ENCODE results near the gene DCHS1. TPM values are rescaled to one million over a fixed set of nuclear protein-coding genes. Genes with fewer than 3 reads are reported as not detected.

Gene DCHS1
- total RNA-seq, 1 donor from 2014 or later = 0.35 TPM

GRCh38 chr11:6664551-6664950, 8.9 kb upstream of the DCHS1 start:
- intact Hi-C loops (cut with micrococcal nuclease) = no loop called here
- no peak overlapping the region for H3K4me3 Mint-ChIP-seq
- H3K27ac Mint-ChIP-seq = no peak overlapping the region
- peaks cover 6% of the 10 kb centered on the region for H3K27me3 Mint-ChIP-seq
- H3K9me3 Mint-ChIP-seq = no peaks in the 10 kb centered on the region
- H3K36me3 Mint-ChIP-seq (ENCODE audit: low read depth) = no peaks in the 10 kb centered on the region
- no peak for DNase-seq
- peaks cover 23% of the 10 kb centered on the region for H3K4me1 Mint-ChIP-seq

GRCh38 chr11:6663794-6664469, 8.3 kb upstream of the DCHS1 start:
- intact Hi-C loops (cut with micrococcal nuclease) = no loop called here
- Mint-ChIP-seq H3K27ac (no peak overlapping the region), H3K4me1 (peaks cover 23% of the 10 kb centered on the region), H3K36me3 (ENCODE audit: low read depth) (no peaks in the 10 kb centered on the region), H3K9me3 (no peaks in the 10 kb centered on the region), H3K4me3 (no peak overlapping the region), H3K27me3 (peaks cover 6% of the 10 kb centered on the region)
- no peak for DNase-seq

- peaks cover 11% of the 10 kb centered on the region for H3K4me1 Mint-ChIP-seq
- no peak overlapping the region for H3K27ac Mint-ChIP-seq
- intact Hi-C loops (cut with micrococcal nuclease) = no loop called here
These were observed 5.1 kb upstream of the DCHS1 start for GRCh38 chr11:6660712-6661111.

GRCh38 chr11:6658647-6659046, 3.0 kb upstream of the DCHS1 start:
- H3K9me3 Mint-ChIP-seq = no peaks in the 10 kb centered on the region
- no peak overlapping the region for H3K4me3 Mint-ChIP-seq
- no peak overlapping the region for H3K27ac Mint-ChIP-seq
- peaks cover 10% of the 10 kb centered on the region for H3K4me1 Mint-ChIP-seq
- H3K27me3 Mint-ChIP-seq = peaks cover 20% of the 10 kb centered on the region
- H3K36me3 Mint-ChIP-seq (ENCODE audit: low read depth) = peaks cover 3% of the 10 kb centered on the region
- intact Hi-C loops (cut with micrococcal nuclease) = no loop called here
- DNase-seq = no peak

More at GRCh38 chr11:6660712-6661111, 5.1 kb upstream of the DCHS1 start:
- Mint-ChIP-seq H3K4me3 (no peak overlapping the region), H3K9me3 (no peaks in the 10 kb centered on the region), H3K36me3 (ENCODE audit: low read depth) (peaks cover 3% of the 10 kb centered on the region), H3K27me3 (peaks cover 21% of the 10 kb centered on the region)
- no peak for DNase-seq

GRCh38 chr11:6657346-6657745, 1.7 kb upstream of the DCHS1 start:
- H3K4me3 Mint-ChIP-seq = no peak overlapping the region

GRCh38 chr11:6656936-6657335, 1.3 kb upstream of the DCHS1 start:
- intact Hi-C loops (cut with micrococcal nuclease) = no loop called here

More at GRCh38 chr11:6657346-6657745, 1.7 kb upstream of the DCHS1 start:
- no peak for DNase-seq
- no peaks in the 10 kb centered on the region for H3K9me3 Mint-ChIP-seq
- intact Hi-C loops (cut with micrococcal nuclease) = no loop called here
- H3K27ac Mint-ChIP-seq = no peak overlapping the region
- H3K27me3 Mint-ChIP-seq = peaks cover 17% of the 10 kb centered on the region
- H3K4me1 Mint-ChIP-seq = peaks cover 5% of the 10 kb centered on the region
- peaks cover 3% of the 10 kb centered on the region for H3K36me3 Mint-ChIP-seq (ENCODE audit: low read depth)

GRCh38 chr11:6656584-6656915, 941 bp upstream of the DCHS1 start:
- DNase-seq = no peak
- Mint-ChIP-seq H3K4me3 (peak overlapping the region; percentile 74), H3K4me1 (peaks cover 5% of the 10 kb centered on the region), H3K27ac (no peak overlapping the region), H3K36me3 (ENCODE audit: low read depth) (peaks cover 3% of the 10 kb centered on the region), H3K9me3 (no peaks in the 10 kb centered on the region), H3K27me3 (peaks cover 16% of the 10 kb centered on the region)
- intact Hi-C loops (cut with micrococcal nuclease) = no loop called here

More at GRCh38 chr11:6656936-6657335, 1.3 kb upstream of the DCHS1 start:
- Mint-ChIP-seq H3K4me3 (peak overlapping the region; percentile 74), H3K27me3 (peaks cover 17% of the 10 kb centered on the region), H3K36me3 (ENCODE audit: low read depth) (peaks cover 3% of the 10 kb centered on the region), H3K27ac (no peak overlapping the region), H3K4me1 (peaks cover 5% of the 10 kb centered on the region), H3K9me3 (no peaks in the 10 kb centered on the region)
- DNase-seq = no peak

GRCh38 chr11:6655020-6655789, 404 bp downstream of the DCHS1 start:
- H3K4me3 Mint-ChIP-seq = no peak overlapping the region
- intact Hi-C loops (cut with micrococcal nuclease) = loop anchor here (2.0 kb wide), 1 partner anchor 16 kb away; no protein-coding TSS in a partner anchor
- peaks cover 5% of the 10 kb centered on the region for H3K4me1 Mint-ChIP-seq
- no peak for DNase-seq
- H3K27me3 Mint-ChIP-seq = peaks cover 16% of the 10 kb centered on the region
- no peak overlapping the region for H3K27ac Mint-ChIP-seq
- no peaks in the 10 kb centered on the region for H3K9me3 Mint-ChIP-seq
- peaks cover 3% of the 10 kb centered on the region for H3K36me3 Mint-ChIP-seq (ENCODE audit: low read depth)

- no peak for DNase-seq
- Mint-ChIP-seq H3K4me3 (no peak overlapping the region), H3K27me3 (peaks cover 16% of the 10 kb centered on the region), H3K36me3 (ENCODE audit: low read depth) (peaks cover 3% of the 10 kb centered on the region), H3K4me1 (peaks cover 5% of the 10 kb centered on the region), H3K27ac (no peak overlapping the region), H3K9me3 (no peaks in the 10 kb centered on the region)
- intact Hi-C loops (cut with micrococcal nuclease) = loop anchor here (2.0 kb wide), 1 partner anchor 16 kb away; no protein-coding TSS in a partner anchor
These were observed 1.2 kb downstream of the DCHS1 start for GRCh38 chr11:6654281-6655019.

- Mint-ChIP-seq H3K4me3 (no peak overlapping the region), H3K27me3 (peaks cover 16% of the 10 kb centered on the region), H3K4me1 (peaks cover 5% of the 10 kb centered on the region), H3K36me3 (ENCODE audit: low read depth) (peaks cover 3% of the 10 kb centered on the region), H3K27ac (no peak overlapping the region), H3K9me3 (no peaks in the 10 kb centered on the region)
- intact Hi-C loops (cut with micrococcal nuclease) = loop anchor here (2.0 kb wide), 1 partner anchor 17 kb away; no protein-coding TSS in a partner anchor
- no peak for DNase-seq
These were observed 2.0 kb downstream of the DCHS1 start for GRCh38 chr11:6653656-6654055.

GRCh38 chr11:6653097-6653496, 2.5 kb downstream of the DCHS1 start:
- Mint-ChIP-seq H3K27me3 (peaks cover 16% of the 10 kb centered on the region), H3K27ac (no peak overlapping the region), H3K9me3 (no peaks in the 10 kb centered on the region), H3K4me1 (peaks cover 5% of the 10 kb centered on the region), H3K4me3 (no peak overlapping the region), H3K36me3 (ENCODE audit: low read depth) (peaks cover 3% of the 10 kb centered on the region)
- intact Hi-C loops (cut with micrococcal nuclease) = no loop called here
- DNase-seq = no peak

GRCh38 chr11:6652182-6652581, 3.4 kb downstream of the DCHS1 start:
- no peak overlapping the region for H3K27ac Mint-ChIP-seq
- H3K4me3 Mint-ChIP-seq = no peak overlapping the region
- peaks cover 5% of the 10 kb centered on the region for H3K4me1 Mint-ChIP-seq
- peaks cover 13% of the 10 kb centered on the region for H3K27me3 Mint-ChIP-seq
- intact Hi-C loops (cut with micrococcal nuclease) = no loop called here
- H3K9me3 Mint-ChIP-seq = no peaks in the 10 kb centered on the region
- DNase-seq = no peak
- H3K36me3 Mint-ChIP-seq (ENCODE audit: low read depth) = peaks cover 3% of the 10 kb centered on the region

- H3K27me3 Mint-ChIP-seq = peaks cover 1% of the 10 kb centered on the region
- DNase-seq = no peak
- no peaks in the 10 kb centered on the region for H3K9me3 Mint-ChIP-seq
- no peak overlapping the region for H3K27ac Mint-ChIP-seq
- peaks cover under 1% of the 10 kb centered on the region for H3K36me3 Mint-ChIP-seq (ENCODE audit: low read depth)
- H3K4me1 Mint-ChIP-seq = peaks cover 1% of the 10 kb centered on the region
- H3K4me3 Mint-ChIP-seq = no peak overlapping the region
- intact Hi-C loops (cut with micrococcal nuclease) = no loop called here
These were observed 4.6 kb downstream of the DCHS1 start for GRCh38 chr11:6650980-6651379.

GRCh38 chr11:6650104-6650503, 5.5 kb downstream of the DCHS1 start:
- Mint-ChIP-seq H3K27me3 (no peaks in the 10 kb centered on the region), H3K4me1 (peaks cover 2% of the 10 kb centered on the region), H3K27ac (no peak overlapping the region), H3K9me3 (no peaks in the 10 kb centered on the region), H3K36me3 (ENCODE audit: low read depth) (no peaks in the 10 kb centered on the region), H3K4me3 (no peak overlapping the region)
- intact Hi-C loops (cut with micrococcal nuclease) = no loop called here
- DNase-seq = no peak
